Measurements from ENCODE around the gene ZNF587.
"Not testable (repeated sequence)": the region's sequence is repeated elsewhere in the genome, so short reads cannot be mapped to it uniquely, and the experiment has no call there.

- not testable (repeated sequence) for TF ChIP-seq POLR2A (IDR thresholded peaks at IDR 0.05); CTCF (IDR thresholded peaks at IDR 0.05); EP300 (IDR thresholded peaks at IDR 0.05; ENCODE audit: low read depth)
Observed at GRCh38 chr19:57873883-57874799, 24.5 kb downstream of the ZNF587 start.
